Erythroblast (primary cell): Measurements from ENCODE around the gene NTRK2.

ENCODE experiments used
- GATA1 ChIP-seq: IDR thresholded peaks from 2 replicates; pipeline ENCODE4 v1.6.1; 2011; ENCODE audit warnings: low read depth, mild to moderate bottlenecking, control low read depth, low read length, moderate library complexity
- POLR2A ChIP-seq: IDR thresholded peaks from 2 replicates; pipeline ENCODE4 v1.6.1; 2011; ENCODE audit warnings: mild to moderate bottlenecking, low read length

GRCh38 chr9:84736081-84736480 is 66.6 kb downstream of the NTRK2 start:
- no peak for TF ChIP-seq POLR2A
- no peak for TF ChIP-seq GATA1
